Upper lobe of left lung (tissue), 6 donors: Measurements from ENCODE around the gene CEP164. TPM values are rescaled to one million over a fixed set of nuclear protein-coding genes. Genes with fewer than 3 reads are reported as not detected.
A peak's percentile ranks its signal among the peaks of the same experiment; 100 is the strongest.
"Not testable (repeated sequence)": the region's sequence is repeated elsewhere in the genome, so short reads cannot be mapped to it uniquely, and the experiment has no call there.

ENCODE experiments used
- ATAC-seq, 2 donors: fragments of 200-7000 bp; cut with Tn5 transposase; one replicate each; pipeline ENCODE4 v1.9.1; 2022; ENCODE audit warnings: mild to moderate bottlenecking in 2 of 2, moderate library complexity in 2 of 2; ENCODE audit not compliant: low FRiP score in 2 of 2
- DNase-seq, 2 donors: peaks; one replicate each; pipeline ENCODE4 v3.0.0-alpha.2; 2019 to 2020
- H3K27ac ChIP-seq, 4 donors: fragments of 200-600 bp; sonication (generic); one replicate each; pipeline ENCODE4 v1.5.1; 2016 to 2019
- H3K27me3 ChIP-seq, 4 donors: fragments of 200-600 bp; sonication (generic); one replicate each; pipeline ENCODE4 v1.5.1; 2017 to 2019
- H3K36me3 ChIP-seq, 4 donors: fragments of 200-600 bp; sonication (generic); one replicate each; pipeline ENCODE4 v1.5.1; 2016 to 2019
- H3K4me1 ChIP-seq, 4 donors: fragments of 200-600 bp; sonication (generic); one replicate each; pipeline ENCODE4 v1.5.1; 2018 to 2019
- H3K4me3 ChIP-seq, 4 donors: fragments of 200-600 bp; sonication (generic); one replicate each; pipeline ENCODE4 v1.5.1; 2017 to 2019; ENCODE audit warnings: mild to moderate bottlenecking in 2 of 4, moderate library complexity in 1 of 4
- H3K9me3 ChIP-seq, 4 donors: fragments of 200-600 bp; sonication (generic); one replicate each; pipeline ENCODE4 v1.5.1; 2018 to 2019
- CTCF ChIP-seq, 6 experiments: fragments of 450-650 bp in 4 of 6; fragments of 200-600 bp in 2 of 6; sonication (generic) in 2 of 6; IDR thresholded peaks; one replicate each; pipeline ENCODE4 v1.5.1; 2016 to 2019; ENCODE audit warnings: antibody characterized with exemption in 6 of 6
- EP300 ChIP-seq, 4 donors: sonication (generic); formaldehyde crosslinking; IDR thresholded peaks; one replicate each; pipeline ENCODE4 v1.5.1; 2017; ENCODE audit warnings: antibody characterized with exemption in 4 of 4, control low read depth in 2 of 4
- POLR2A ChIP-seq, 4 donors: fragments of 450-650 bp; IDR thresholded peaks; one replicate each; pipeline ENCODE4 v1.5.1; 2016 to 2017; ENCODE audit warnings: antibody characterized with exemption in 4 of 4, mild to moderate bottlenecking in 2 of 4
- POLR2AphosphoS5 ChIP-seq, 2 donors: sonication (generic); formaldehyde crosslinking; IDR thresholded peaks; one replicate each; pipeline ENCODE4 v1.5.1; 2017; ENCODE audit warnings: antibody characterized with exemption in 2 of 2
- WGBS, 2 donors: methylation state at CpG; one replicate each; pipeline ENCODE4 v1.1.5; 2017 to 2018; 5-methylcytosine and 5-hydroxymethylcytosine counted together
- total RNA-seq, 6 donors: library from RNA; depleted of rRNA in 4 of 6; stranded (reverse); fragments of >200 nt in 4 of 6; gene quantifications; one replicate each; pipeline versions ENCODE4 v1.1.0 to v1.2.1, GENCODE V29; 2016 to 2021
- donor health status: DM: no; HTN: no; CAD: no; lungs with moderate emphysema.
- donor health status: DM: no; HTN: yes; CAD: no; lungs with severe emphysema.

CEP164 gene
- total RNA-seq, 6 donors from 2014 or later: 16.1 to 73.3 (median 27.9) TPM

DNA sequence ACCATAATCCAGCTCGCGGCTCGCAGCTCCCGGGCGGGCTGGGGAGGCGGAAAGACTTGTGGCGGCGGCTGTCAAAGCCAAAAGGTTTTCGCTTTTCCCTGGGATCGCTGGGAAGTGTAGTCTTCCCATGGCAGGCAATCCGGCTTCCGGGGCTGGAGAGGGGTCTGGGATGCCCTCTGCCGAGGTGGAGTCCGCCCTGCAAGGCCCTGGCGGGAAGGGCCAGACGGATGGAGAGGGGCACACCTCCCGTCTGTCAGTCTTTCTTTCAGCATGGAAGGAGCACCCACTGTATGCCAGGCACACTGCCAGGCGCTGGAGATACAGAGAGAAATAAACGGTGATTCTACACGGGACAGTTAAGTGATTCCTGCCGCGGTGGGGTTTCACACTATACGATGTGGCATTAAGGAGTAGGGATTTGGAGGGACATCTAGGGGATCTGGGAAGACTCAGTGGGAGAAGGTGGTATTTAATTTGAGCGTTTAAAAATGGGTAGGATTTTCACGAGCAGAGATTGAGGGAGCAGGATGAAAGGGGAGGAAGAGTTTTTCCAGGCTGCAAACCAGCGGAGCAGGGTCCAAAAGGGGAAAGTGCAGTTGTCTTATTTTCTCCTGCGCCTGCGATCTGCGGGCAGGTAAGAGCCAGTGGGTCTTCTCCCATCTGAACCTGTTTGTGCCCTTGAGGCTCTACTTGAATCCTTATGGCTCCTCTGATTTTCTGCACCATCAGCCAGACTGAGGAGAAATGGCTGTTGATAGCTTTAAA, 11.3 kb upstream of the CEP164 start, which contains the start of gene BACE1:
Gene BACE1, minus strand, starts transcription at position 60 of the 765 bp plus-strand sequence. CDS start 461 bp downstream, outside the sequence.
- Histone ChIP-seq H3K4me3 (peak within 1 kb of the TSS; percentile 74 to 96 (median 84)), H3K36me3 (no peaks in the 10 kb centered on the region), H3K9me3 (no peaks in the 10 kb centered on the region), H3K27me3 (no peaks in the 10 kb centered on the region), H3K27ac (peak within 1 kb of the TSS in 3 of 4 donors; percentile 44 to 75 (median 54)), H3K4me1 (peaks cover 22 to 29% (median 25%) of the 10 kb centered on the region in 4 donors)
- peak in 1 of 2 donors; percentile 78 for DNase-seq
- peak in 4 of 6 experiments; percentile 10 to 45 (median 18) for TF ChIP-seq CTCF (IDR thresholded peaks at IDR 0.05)
- peak in 1 of 2 donors; percentile 58 for TF ChIP-seq POLR2AphosphoS5 (IDR thresholded peaks at IDR 0.05)
- peak in 1 of 4 donors; percentile 34 for TF ChIP-seq POLR2A (IDR thresholded peaks at IDR 0.05)
- no peak for TF ChIP-seq EP300 (IDR thresholded peaks at IDR 0.05)
- WGBS, 2 donors: 14 to 22% methylated on average over 14 to 23 of the region's 29 CpGs
- ATAC-seq: peak; percentile 90 to 94

DNA sequence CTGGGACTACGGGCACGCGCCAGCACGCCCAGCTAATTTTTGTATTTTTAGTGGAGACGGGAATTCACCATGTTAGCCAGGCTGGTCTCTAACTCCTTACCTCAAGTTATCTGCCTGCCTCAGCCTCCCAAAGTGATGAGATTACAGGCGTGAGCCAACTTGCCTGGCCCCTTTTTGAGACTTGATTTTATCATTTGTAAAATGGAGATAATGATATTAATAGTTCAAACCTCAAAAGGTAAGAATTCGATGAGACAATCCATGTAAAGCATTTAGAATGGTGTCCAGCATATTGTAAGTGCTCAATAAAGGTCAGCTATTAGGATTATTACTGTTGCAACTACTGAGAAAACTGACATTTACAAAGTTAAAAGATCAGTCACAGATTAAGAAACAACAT, 8.9 kb upstream of the CEP164 start:
- DNase-seq: no peak
- 91 to 92% methylated on average over 7 of the region's 7 CpGs for WGBS, 2 donors
- Histone ChIP-seq H3K27me3 (no peaks in the 10 kb centered on the region), H3K4me3 (no peak overlapping the region), H3K27ac (no peak overlapping the region), H3K4me1 (peaks cover 22 to 27% (median 23%) of the 10 kb centered on the region in 4 donors), H3K36me3 (no peaks in the 10 kb centered on the region), H3K9me3 (no peaks in the 10 kb centered on the region)
- no peak for ATAC-seq
- TF ChIP-seq CTCF (IDR thresholded peaks at IDR 0.05) (no peak), EP300 (IDR thresholded peaks at IDR 0.05) (no peak), POLR2AphosphoS5 (IDR thresholded peaks at IDR 0.05) (no peak), POLR2A (IDR thresholded peaks at IDR 0.05) (no peak)

- Histone ChIP-seq H3K9me3 (no peaks in the 10 kb centered on the region), H3K4me1 (peaks cover 17 to 21% (median 19%) of the 10 kb centered on the region in 4 donors), H3K27me3 (no peaks in the 10 kb centered on the region), H3K4me3 (no peak overlapping the region), H3K36me3 (no peaks in the 10 kb centered on the region), H3K27ac (no peak overlapping the region)
- WGBS, 2 donors: 83% methylated on average over 5 of the region's 5 CpGs
- ATAC-seq (no peak), DNase-seq (no peak)
- TF ChIP-seq POLR2A (IDR thresholded peaks at IDR 0.05): no peak
- no peak for TF ChIP-seq CTCF (IDR thresholded peaks at IDR 0.05)
- TF ChIP-seq POLR2AphosphoS5 (IDR thresholded peaks at IDR 0.05): no peak
- no peak for TF ChIP-seq EP300 (IDR thresholded peaks at IDR 0.05)
These were observed 8.3 kb upstream of the CEP164 start for GRCh38 chr11:117319214-117319840.

DNA sequence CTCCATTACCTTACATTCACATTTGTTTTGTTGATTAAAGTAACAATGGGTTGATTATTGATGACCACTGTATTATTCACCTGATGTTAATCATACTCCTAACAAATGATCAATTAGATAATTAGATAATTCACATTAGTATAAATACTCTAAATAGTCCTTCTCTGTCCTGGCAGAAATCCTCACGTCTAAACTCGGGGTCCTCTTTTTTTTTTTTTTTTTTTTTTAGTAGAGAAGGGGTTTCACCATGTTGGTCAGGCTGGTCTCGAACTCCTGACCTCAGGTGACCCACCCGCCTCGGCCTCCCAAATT, 443 bp upstream of the CEP164 start:
- not testable (repeated sequence) for DNase-seq, H3K27me3 ChIP-seq, H3K9me3 ChIP-seq, H3K36me3 ChIP-seq, ATAC-seq
- WGBS, 2 donors: 7 to 10% methylated on average over 5 of the region's 5 CpGs
- peaks cover 8 to 15% (median 9%) of the 10 kb centered on the region in 4 donors for H3K4me1 ChIP-seq
- H3K27ac ChIP-seq: peak overlapping the region; percentile 86 to 90 (median 88)
- peak overlapping the region in 3 of 4 donors; percentile 78 to 92 (median 85) for H3K4me3 ChIP-seq

GRCh38 chr11:117328375-117329010, 839 bp downstream of the CEP164 start:
- Histone ChIP-seq H3K27ac (peak overlapping the region; percentile 86 to 90 (median 88)), H3K27me3 (no peaks in the 10 kb centered on the region), H3K9me3 (no peaks in the 10 kb centered on the region), H3K36me3 (no peaks in the 10 kb centered on the region), H3K4me1 (peaks cover 8 to 15% (median 9%) of the 10 kb centered on the region in 4 donors), H3K4me3 (peak overlapping the region; percentile 55 to 92 (median 82))
- peak; percentile 56 to 67 for ATAC-seq
- 8 to 11% methylated on average over 15 of the region's 15 CpGs for WGBS, 2 donors
- TF ChIP-seq EP300 (IDR thresholded peaks at IDR 0.05) (no peak), POLR2A (IDR thresholded peaks at IDR 0.05) (no peak), POLR2AphosphoS5 (IDR thresholded peaks at IDR 0.05) (no peak), CTCF (IDR thresholded peaks at IDR 0.05) (no peak)
- DNase-seq: peak in 1 of 2 donors; percentile 33
